Activated naive CD8-positive, alpha-beta T cell (primary cell): ENCODE results near the gene SELENBP1.
"Not testable (repeated sequence)": the region's sequence is repeated elsewhere in the genome, so short reads cannot be mapped to it uniquely, and the experiment has no call there.

Source experiments
- H3K27ac Mint-ChIP-seq: one replicate; pipeline ENCODE4 v1.8.0; 2021; ENCODE audit warnings: mixed read lengths
- H3K27me3 Mint-ChIP-seq: one replicate; pipeline ENCODE4 v1.8.0; 2021; ENCODE audit warnings: mixed read lengths
- H3K36me3 Mint-ChIP-seq: one replicate; pipeline ENCODE4 v1.8.0; 2021; ENCODE audit warnings: mixed read lengths
- H3K4me1 Mint-ChIP-seq: one replicate; pipeline ENCODE4 v1.8.0; 2021; ENCODE audit warnings: low read depth, mixed read lengths
- H3K4me3 Mint-ChIP-seq: one replicate; pipeline ENCODE4 v1.8.0; 2021; ENCODE audit warnings: mild to moderate bottlenecking, mixed read lengths
- H3K9me3 Mint-ChIP-seq: one replicate; pipeline ENCODE4 v1.8.0; 2021; ENCODE audit warnings: low read depth, mixed read lengths

Gene SELENBP1

GRCh38 chr1:151396265-151396664 lies 23.8 kb upstream of the SELENBP1 start:
- H3K36me3 Mint-ChIP-seq, H3K27ac Mint-ChIP-seq, H3K4me3 Mint-ChIP-seq, H3K27me3 Mint-ChIP-seq, H3K9me3 Mint-ChIP-seq: not testable (repeated sequence)
- H3K4me1 Mint-ChIP-seq = peaks cover 15% of the 10 kb centered on the region

- no peaks in the 10 kb centered on the region for H3K4me1 Mint-ChIP-seq
- H3K36me3 Mint-ChIP-seq = no peaks in the 10 kb centered on the region
- no peak overlapping the region for H3K4me3 Mint-ChIP-seq
- no peak overlapping the region for H3K27ac Mint-ChIP-seq
- no peaks in the 10 kb centered on the region for H3K9me3 Mint-ChIP-seq
- H3K27me3 Mint-ChIP-seq = no peaks in the 10 kb centered on the region
These were observed 21.1 kb upstream of the SELENBP1 start for GRCh38 chr1:151393583-151393982.

GRCh38 chr1:151391079-151391563 lies 18.6 kb upstream of the SELENBP1 start:
- no peak overlapping the region for H3K27ac Mint-ChIP-seq
- no peak overlapping the region for H3K4me3 Mint-ChIP-seq
- H3K4me1 Mint-ChIP-seq = no peaks in the 10 kb centered on the region
- no peaks in the 10 kb centered on the region for H3K27me3 Mint-ChIP-seq
- H3K9me3 Mint-ChIP-seq = no peaks in the 10 kb centered on the region
- no peaks in the 10 kb centered on the region for H3K36me3 Mint-ChIP-seq

GRCh38 chr1:151390221-151391078 lies 17.9 kb upstream of the SELENBP1 start:
- H3K4me3 Mint-ChIP-seq, H3K27ac Mint-ChIP-seq: not testable (repeated sequence)

GRCh38 chr1:151386002-151386401 lies 13.5 kb upstream of the SELENBP1 start:
- H3K9me3 Mint-ChIP-seq = no peaks in the 10 kb centered on the region
- H3K4me1 Mint-ChIP-seq = no peaks in the 10 kb centered on the region
- H3K4me3 Mint-ChIP-seq = no peak overlapping the region
- no peaks in the 10 kb centered on the region for H3K27me3 Mint-ChIP-seq
- no peaks in the 10 kb centered on the region for H3K36me3 Mint-ChIP-seq
- no peak overlapping the region for H3K27ac Mint-ChIP-seq

More at GRCh38 chr1:151390221-151391078, 17.9 kb upstream of the SELENBP1 start:
- not testable (repeated sequence) for H3K9me3 Mint-ChIP-seq, H3K27me3 Mint-ChIP-seq, H3K36me3 Mint-ChIP-seq, H3K4me1 Mint-ChIP-seq

- Mint-ChIP-seq H3K27ac (no peak overlapping the region), H3K36me3 (no peaks in the 10 kb centered on the region), H3K4me1 (no peaks in the 10 kb centered on the region), H3K9me3 (no peaks in the 10 kb centered on the region), H3K27me3 (no peaks in the 10 kb centered on the region), H3K4me3 (no peak overlapping the region)
These were observed 12.1 kb upstream of the SELENBP1 start for GRCh38 chr1:151384584-151384983.

GRCh38 chr1:151377150-151377884 lies 4.8 kb upstream of the SELENBP1 start:
- H3K27ac Mint-ChIP-seq = no peak overlapping the region
- H3K27me3 Mint-ChIP-seq = no peaks in the 10 kb centered on the region
- H3K4me3 Mint-ChIP-seq = no peak overlapping the region
- no peaks in the 10 kb centered on the region for H3K36me3 Mint-ChIP-seq
- H3K9me3 Mint-ChIP-seq = no peaks in the 10 kb centered on the region
- no peaks in the 10 kb centered on the region for H3K4me1 Mint-ChIP-seq

- Mint-ChIP-seq H3K27ac (no peak overlapping the region), H3K27me3 (no peaks in the 10 kb centered on the region), H3K4me1 (no peaks in the 10 kb centered on the region), H3K36me3 (no peaks in the 10 kb centered on the region), H3K9me3 (no peaks in the 10 kb centered on the region), H3K4me3 (no peak overlapping the region)
These were observed 691 bp upstream of the SELENBP1 start for GRCh38 chr1:151373196-151373595.

- Mint-ChIP-seq H3K36me3 (no peaks in the 10 kb centered on the region), H3K9me3 (no peaks in the 10 kb centered on the region), H3K4me1 (no peaks in the 10 kb centered on the region), H3K4me3 (no peak overlapping the region), H3K27me3 (no peaks in the 10 kb centered on the region), H3K27ac (no peak overlapping the region)
These were observed 991 bp downstream of the SELENBP1 start for GRCh38 chr1:151371370-151372057.

- Mint-ChIP-seq H3K4me3 (no peak overlapping the region), H3K27me3 (no peaks in the 10 kb centered on the region), H3K27ac (no peak overlapping the region), H3K9me3 (no peaks in the 10 kb centered on the region), H3K4me1 (no peaks in the 10 kb centered on the region), H3K36me3 (no peaks in the 10 kb centered on the region)
These were observed 2.1 kb downstream of the SELENBP1 start for GRCh38 chr1:151370211-151370911.

- no peak overlapping the region for H3K27ac Mint-ChIP-seq
These were observed 2.9 kb downstream of the SELENBP1 start for GRCh38 chr1:151369621-151370048.

GRCh38 chr1:151369302-151369610 lies 3.2 kb downstream of the SELENBP1 start:
- H3K9me3 Mint-ChIP-seq = no peaks in the 10 kb centered on the region
- H3K4me3 Mint-ChIP-seq = no peak overlapping the region
- no peaks in the 10 kb centered on the region for H3K36me3 Mint-ChIP-seq
- H3K27ac Mint-ChIP-seq = no peak overlapping the region
- H3K4me1 Mint-ChIP-seq = no peaks in the 10 kb centered on the region
- no peaks in the 10 kb centered on the region for H3K27me3 Mint-ChIP-seq

More at GRCh38 chr1:151369621-151370048, 2.9 kb downstream of the SELENBP1 start:
- no peaks in the 10 kb centered on the region for H3K4me1 Mint-ChIP-seq
- H3K27me3 Mint-ChIP-seq = no peaks in the 10 kb centered on the region
- H3K9me3 Mint-ChIP-seq = no peaks in the 10 kb centered on the region
- H3K4me3 Mint-ChIP-seq = no peak overlapping the region
- H3K36me3 Mint-ChIP-seq = no peaks in the 10 kb centered on the region

- Mint-ChIP-seq H3K36me3 (no peaks in the 10 kb centered on the region), H3K27ac (no peak overlapping the region), H3K27me3 (no peaks in the 10 kb centered on the region), H3K4me1 (no peaks in the 10 kb centered on the region), H3K9me3 (no peaks in the 10 kb centered on the region), H3K4me3 (no peak overlapping the region)
These were observed 3.9 kb downstream of the SELENBP1 start for GRCh38 chr1:151368393-151369301.
